ENCODE measurements around the gene PLD1. TPM values are rescaled to one million over a fixed set of nuclear protein-coding genes. Genes with fewer than 3 reads are reported as not detected.

Gene PLD1
- total and polyA plus RNA-seq, 9 donors, result 24.6 to 125 (median 52.1) TPM

GRCh38 chr3:171835613-171836012 lies 25.3 kb upstream of the PLD1 start:
- no peak for TF ChIP-seq CTCF (IDR thresholded peaks at IDR 0.05)
- no peak for TF ChIP-seq EP300 (IDR thresholded peaks at IDR 0.05)
- TF ChIP-seq POLR2A (IDR thresholded peaks at IDR 0.05), result no peak
- no peaks in the 10 kb centered on the region for H3K9me3 ChIP-seq
- no peak overlapping the region for H3K4me3 ChIP-seq
- H3K27ac ChIP-seq, result peak overlapping the region in 1 of 2 donors; percentile 84
- intact Hi-C loops (cut with DNase I), result loop anchor here in 3 of 4 donors (5.0 to 10.0 kb wide), 4 partner anchors 33 to 499 kb away; no protein-coding TSS in a partner anchor
- H3K4me1 ChIP-seq (ENCODE audit: insufficient read depth), result peaks cover 14% of the 10 kb centered on the region
- WGBS, 3 donors, result 90 to 94% (median 91%) methylated on average over 2 of the region's 2 CpGs
- no peak for DNase-seq
- no peaks in the 10 kb centered on the region for H3K27me3 ChIP-seq
- H3K36me3 ChIP-seq, result no peaks in the 10 kb centered on the region

GRCh38 chr3:171835116-171835515 lies 24.8 kb upstream of the PLD1 start:
- TF ChIP-seq CTCF (IDR thresholded peaks at IDR 0.05) (no peak), EP300 (IDR thresholded peaks at IDR 0.05) (no peak), POLR2A (IDR thresholded peaks at IDR 0.05) (no peak)

GRCh38 chr3:171834461-171834801 lies 24.1 kb upstream of the PLD1 start:
- no peaks in the 10 kb centered on the region for H3K9me3 ChIP-seq
- TF ChIP-seq CTCF (IDR thresholded peaks at IDR 0.05) (no peak), EP300 (IDR thresholded peaks at IDR 0.05) (no peak), POLR2A (IDR thresholded peaks at IDR 0.05) (no peak)
- intact Hi-C loops (cut with DNase I), result loop anchor here in 2 of 4 donors (10.0 kb wide), 3 partner anchors 180 to 500 kb away; no protein-coding TSS in a partner anchor
- H3K4me3 ChIP-seq, result no peak overlapping the region
- no peaks in the 10 kb centered on the region for H3K36me3 ChIP-seq
- 48 to 82% (median 62%) methylated on average over 5 of the region's 5 CpGs for WGBS, 3 donors
- H3K4me1 ChIP-seq (ENCODE audit: insufficient read depth), result peaks cover 16% of the 10 kb centered on the region
- no peak for DNase-seq
- H3K27ac ChIP-seq, result peak overlapping the region in 1 of 2 donors; percentile 84
- no peaks in the 10 kb centered on the region for H3K27me3 ChIP-seq

More at GRCh38 chr3:171835116-171835515, 24.8 kb upstream of the PLD1 start:
- 72 to 78% (median 74%) methylated on average over 5 of the region's 5 CpGs for WGBS, 3 donors
- H3K4me3 ChIP-seq, result no peak overlapping the region
- peaks cover 13% of the 10 kb centered on the region for H3K4me1 ChIP-seq (ENCODE audit: insufficient read depth)
- intact Hi-C loops (cut with DNase I), result loop anchor here in 3 of 4 donors (5.0 to 10.0 kb wide), 4 partner anchors 33 to 500 kb away; no protein-coding TSS in a partner anchor
- peak overlapping the region in 1 of 2 donors; percentile 84 for H3K27ac ChIP-seq
- H3K27me3 ChIP-seq, result no peaks in the 10 kb centered on the region
- no peaks in the 10 kb centered on the region for H3K9me3 ChIP-seq
- no peaks in the 10 kb centered on the region for H3K36me3 ChIP-seq
- no peak for DNase-seq

GRCh38 chr3:171833789-171834460 lies 23.6 kb upstream of the PLD1 start:
- TF ChIP-seq EP300 (IDR thresholded peaks at IDR 0.05) (no peak), POLR2A (IDR thresholded peaks at IDR 0.05) (peak; percentile 23), CTCF (IDR thresholded peaks at IDR 0.05) (peak in 2 of 3 donors; percentile 12 to 43)
- no peak overlapping the region for H3K4me3 ChIP-seq
- H3K4me1 ChIP-seq (ENCODE audit: insufficient read depth), result peaks cover 13% of the 10 kb centered on the region
- H3K36me3 ChIP-seq, result no peaks in the 10 kb centered on the region
- no peaks in the 10 kb centered on the region for H3K9me3 ChIP-seq
- DNase-seq, result no peak
- peak overlapping the region; percentile 6 to 84 for H3K27ac ChIP-seq
- no peaks in the 10 kb centered on the region for H3K27me3 ChIP-seq
- WGBS, 3 donors, result 6 to 20% (median 7%) methylated on average over 3 of the region's 3 CpGs
- intact Hi-C loops (cut with DNase I), result loop anchor here in 2 of 4 donors (10.0 kb wide), 3 partner anchors 179 to 501 kb away; no protein-coding TSS in a partner anchor
